H9 (cell line): ENCODE measurements around the gene TEX44. TPM values are rescaled to one million over a fixed set of nuclear protein-coding genes. Genes with fewer than 3 reads are reported as not detected.
A peak's percentile ranks its signal among the peaks of the same experiment; 100 is the strongest.

Experiments
- DNase-seq: peaks from one replicate; pipeline ENCODE4 v3.0.0-alpha.2; 2017
- H2AFZ ChIP-seq: one replicate; pipeline ENCODE4 v1.6.1; 2013; ENCODE audit warnings: mild to moderate bottlenecking, low read length, control low read depth, moderate library complexity
- H2AK5ac ChIP-seq: 2 replicates; pipeline ENCODE4 v1.6.1; 2013; ENCODE audit warnings: low read length, control low read depth, mixed read lengths; ENCODE audit not compliant: insufficient read length
- H2BK120ac ChIP-seq: one replicate; pipeline ENCODE4 v1.6.1; 2013; ENCODE audit warnings: low read depth, mild to moderate bottlenecking, low read length, control low read depth, inconsistent platforms; ENCODE audit not compliant: poor library complexity, severe bottlenecking
- H2BK12ac ChIP-seq: 2 replicates; pipeline ENCODE4 v1.6.1; 2013; ENCODE audit warnings: low read length, control low read depth, mixed read lengths, low read depth; ENCODE audit not compliant: insufficient read length
- H2BK15ac ChIP-seq: 2 replicates; pipeline ENCODE4 v1.6.1; 2013; ENCODE audit warnings: low read depth, low read length, control low read depth
- H2BK20ac ChIP-seq: one replicate; pipeline ENCODE4 v1.6.1; 2013; ENCODE audit warnings: low read depth, mild to moderate bottlenecking, low read length, control low read depth, inconsistent platforms; ENCODE audit not compliant: poor library complexity, severe bottlenecking
- H2BK5ac ChIP-seq: 2 replicates; pipeline ENCODE4 v1.6.1; 2013; ENCODE audit warnings: low read length, control low read depth, mixed read lengths; ENCODE audit not compliant: insufficient read length
- H3K14ac ChIP-seq: 2 replicates; pipeline ENCODE4 v1.6.1; 2013; ENCODE audit warnings: low read length, control low read depth; ENCODE audit not compliant: insufficient read depth
- H3K18ac ChIP-seq: 2 replicates; pipeline ENCODE4 v1.6.1; 2013; ENCODE audit warnings: low read depth, mild to moderate bottlenecking, mixed read lengths, low read length, control low read depth; ENCODE audit not compliant: insufficient read length
- H3K23ac ChIP-seq: 2 replicates; pipeline ENCODE4 v1.6.1; 2013; ENCODE audit warnings: low read length, control low read depth, mixed read lengths, low read depth; ENCODE audit not compliant: insufficient read length
- H3K23me2 ChIP-seq: 2 replicates; pipeline ENCODE4 v1.6.1; 2013; ENCODE audit warnings: low read depth, mild to moderate bottlenecking, mixed read lengths, low read length, control low read depth; ENCODE audit not compliant: insufficient read length, poor library complexity, severe bottlenecking
- H3K27ac ChIP-seq: 2 replicates; pipeline ENCODE4 v1.5.1; 2013; ENCODE audit warnings: low read length, control low read depth, mixed read lengths, low read depth; ENCODE audit not compliant: insufficient read length
- H3K27me3 ChIP-seq: 2 replicates; pipeline ENCODE4 v1.6.1; 2013; ENCODE audit warnings: low read length, control low read depth, inconsistent platforms; ENCODE audit not compliant: insufficient read depth
- H3K4ac ChIP-seq: 2 replicates; pipeline ENCODE4 v1.6.1; 2013; ENCODE audit warnings: low read depth, mild to moderate bottlenecking, control low read depth, inconsistent platforms, low read length, moderate library complexity
- H3K4me1 ChIP-seq: 2 replicates; pipeline ENCODE4 v1.6.1; 2013; ENCODE audit warnings: low read length, control low read depth, inconsistent platforms; ENCODE audit not compliant: insufficient read depth
- H3K4me2 ChIP-seq: 2 replicates; pipeline ENCODE4 v1.6.1; 2013; ENCODE audit warnings: low read length, control low read depth, mixed read lengths; ENCODE audit not compliant: insufficient read length, insufficient read depth
- H3K56ac ChIP-seq: 2 replicates; pipeline ENCODE4 v1.6.1; 2013; ENCODE audit warnings: low read depth, mild to moderate bottlenecking, mixed read lengths, low read length, control low read depth; ENCODE audit not compliant: insufficient read length
- H3K79me1 ChIP-seq: 2 replicates; pipeline ENCODE4 v1.6.1; 2013; ENCODE audit warnings: low read depth, mild to moderate bottlenecking, moderate library complexity, low read length, control low read depth, inconsistent platforms; ENCODE audit not compliant: insufficient read depth, poor library complexity, severe bottlenecking
- H3K79me2 ChIP-seq: 2 replicates; pipeline ENCODE4 v1.6.1; 2013; ENCODE audit warnings: low read length, control low read depth, inconsistent platforms; ENCODE audit not compliant: insufficient read depth
- H3K9ac ChIP-seq: 2 replicates; pipeline ENCODE4 v1.6.1; 2013; ENCODE audit warnings: low read length, control low read depth, mixed read lengths; ENCODE audit not compliant: insufficient read length; ENCODE audit errors: extremely low read depth
- H3K9me3 ChIP-seq: one replicate; pipeline ENCODE4 v1.6.1; 2013; ENCODE audit warnings: low read depth, low read length, inconsistent platforms; ENCODE audit not compliant: control insufficient read depth
- H3T11ph ChIP-seq: one replicate; pipeline ENCODE4 v1.6.1; 2013; ENCODE audit warnings: mild to moderate bottlenecking, low read length, control low read depth, inconsistent platforms
- H4K20me1 ChIP-seq: one replicate; pipeline ENCODE4 v1.6.1; 2013; ENCODE audit not compliant: control insufficient read depth, insufficient read length, insufficient read depth
- H4K5ac ChIP-seq: 2 replicates; pipeline ENCODE4 v1.6.1; 2013; ENCODE audit warnings: low read depth, mild to moderate bottlenecking, mixed read lengths, low read length, control low read depth; ENCODE audit not compliant: insufficient read length
- H4K8ac ChIP-seq: replicated peaks from 2 replicates; pipeline ENCODE4 v1.6.1; 2013; ENCODE audit warnings: low read length, control low read depth, mixed read lengths, low read depth; ENCODE audit not compliant: insufficient read length
- H4K91ac ChIP-seq: 2 replicates; pipeline ENCODE4 v1.6.1; 2013; ENCODE audit warnings: low read depth, mild to moderate bottlenecking, moderate library complexity, mixed read lengths, low read length, control low read depth; ENCODE audit not compliant: insufficient read length
- H3K27ac Mint-ChIP-seq, 3 experiments: 2 replicates in 2 of 3; 3 replicates in 1 of 3; pipeline ENCODE4 v1.8.0; 2020 to 2021; ENCODE audit warnings: mixed read lengths in 3 of 3, mild to moderate bottlenecking in 1 of 3, moderate library complexity in 1 of 3
- H3K27me3 Mint-ChIP-seq: 2 replicates; pipeline ENCODE4 v1.8.0; 2021; ENCODE audit warnings: low read depth, mild to moderate bottlenecking, moderate library complexity, mixed read lengths
- H3K36me3 Mint-ChIP-seq, 3 experiments: 2 replicates in 2 of 3; 3 replicates in 1 of 3; pipeline ENCODE4 v1.8.0; 2020 to 2021; ENCODE audit warnings: low read depth in 3 of 3, mixed read lengths in 3 of 3; ENCODE audit not compliant: insufficient read depth in 1 of 3
- H3K4me1 Mint-ChIP-seq, 2 experiments: 2 replicates each; pipeline ENCODE4 v1.8.0; 2020; ENCODE audit warnings: mixed read lengths in 2 of 2
- H3K4me3 Mint-ChIP-seq, 2 experiments: 2 replicates in 1 of 2; 3 replicates in 1 of 2; pipeline ENCODE4 v1.8.0; 2020 to 2021; ENCODE audit warnings: mild to moderate bottlenecking in 2 of 2, mixed read lengths in 2 of 2, moderate library complexity in 1 of 2
- H3K9me3 Mint-ChIP-seq, 2 experiments: 2 replicates in 1 of 2; 3 replicates in 1 of 2; pipeline ENCODE4 v1.8.0; 2020; ENCODE audit warnings: mild to moderate bottlenecking in 2 of 2, mixed read lengths in 2 of 2, moderate library complexity in 1 of 2
- WGBS: extraction: QIAGEN DNeasy Blood & Tissue Kit; methylation state at CpG from one replicate; pipeline ENCODE4 v1.1.7; 2013; ENCODE audit warnings: missing lambda C conversion rate, low lambda C conversion rate, mixed read lengths; ENCODE audit not compliant: insufficient read length; ENCODE audit errors: extremely low coverage; 5-methylcytosine and 5-hydroxymethylcytosine counted together
- total RNA-seq: library from RNA; stranded (reverse); gene quantifications from 2 replicates; pipeline ENCODE4 v1.2.1, GENCODE V29; 2021
- TF ChIP-seq, protein P1 (sequence below): fragments of 200-600 bp; sonication (generic); conservative IDR thresholded peaks from 3 replicates; pipeline ENCODE4 v1.8.0; 2021; ENCODE audit warnings: antibody characterized with exemption, mild to moderate bottlenecking

Gene TEX44
- total RNA-seq, 1 experiment from 2014 or later: not detected

DNA sequence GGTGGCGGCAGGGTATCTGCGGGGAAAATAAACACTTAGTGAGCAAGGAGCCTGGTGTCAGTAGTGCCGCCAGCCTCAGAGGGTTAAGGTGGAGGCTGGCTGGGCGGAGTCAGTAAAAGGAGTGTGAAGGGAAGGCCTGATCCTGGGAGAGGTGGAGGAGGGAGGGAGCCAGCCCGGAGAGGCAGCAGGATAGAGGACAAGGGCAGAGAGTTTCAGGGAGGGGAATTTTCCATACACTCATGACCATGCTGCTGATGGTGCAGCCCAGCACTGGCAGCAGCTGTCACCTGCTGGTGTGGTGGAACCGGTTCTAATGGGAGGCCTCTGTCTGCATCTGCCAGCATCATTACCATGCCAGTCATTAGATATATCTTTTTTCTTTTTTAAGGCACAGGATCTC is 2.0 kb upstream of the TEX44 start:
- no peak overlapping the region for H2BK5ac ChIP-seq
- no peaks in the 10 kb centered on the region for H3K79me1 ChIP-seq
- no peaks in the 10 kb centered on the region for H3K9me3 ChIP-seq
- H2BK120ac ChIP-seq: no peak overlapping the region
- H3K4me1 ChIP-seq: no peaks in the 10 kb centered on the region
- no peak overlapping the region for H2BK20ac ChIP-seq
- no peak overlapping the region for H4K91ac ChIP-seq
- Mint-ChIP-seq H3K4me1 (peaks cover 10 to 21% of the 10 kb centered on the region in 2 experiments), H3K4me3 (no peak overlapping the region), H3K9me3 (no peaks in the 10 kb centered on the region), H3K27me3 (no peaks in the 10 kb centered on the region), H3K27ac (peak overlapping the region; percentile 34 to 92 (median 56); a peak in 5 of 7 replicates), H3K36me3 (no peaks in the 10 kb centered on the region; a peak in 1 of 7 replicates)
- H4K8ac ChIP-seq: no peak overlapping the region
- H3K18ac ChIP-seq: peak overlapping the region; percentile 30
- no peaks in the 10 kb centered on the region for H3K27me3 ChIP-seq
- DNase-seq: peak; percentile 69
- no peak overlapping the region for H4K5ac ChIP-seq
- TF ChIP-seq, protein P1, sequence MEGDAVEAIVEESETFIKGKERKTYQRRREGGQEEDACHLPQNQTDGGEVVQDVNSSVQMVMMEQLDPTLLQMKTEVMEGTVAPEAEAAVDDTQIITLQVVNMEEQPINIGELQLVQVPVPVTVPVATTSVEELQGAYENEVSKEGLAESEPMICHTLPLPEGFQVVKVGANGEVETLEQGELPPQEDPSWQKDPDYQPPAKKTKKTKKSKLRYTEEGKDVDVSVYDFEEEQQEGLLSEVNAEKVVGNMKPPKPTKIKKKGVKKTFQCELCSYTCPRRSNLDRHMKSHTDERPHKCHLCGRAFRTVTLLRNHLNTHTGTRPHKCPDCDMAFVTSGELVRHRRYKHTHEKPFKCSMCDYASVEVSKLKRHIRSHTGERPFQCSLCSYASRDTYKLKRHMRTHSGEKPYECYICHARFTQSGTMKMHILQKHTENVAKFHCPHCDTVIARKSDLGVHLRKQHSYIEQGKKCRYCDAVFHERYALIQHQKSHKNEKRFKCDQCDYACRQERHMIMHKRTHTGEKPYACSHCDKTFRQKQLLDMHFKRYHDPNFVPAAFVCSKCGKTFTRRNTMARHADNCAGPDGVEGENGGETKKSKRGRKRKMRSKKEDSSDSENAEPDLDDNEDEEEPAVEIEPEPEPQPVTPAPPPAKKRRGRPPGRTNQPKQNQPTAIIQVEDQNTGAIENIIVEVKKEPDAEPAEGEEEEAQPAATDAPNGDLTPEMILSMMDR: no peak
- H2BK12ac ChIP-seq: no peak overlapping the region
- no peak overlapping the region for H2BK15ac ChIP-seq
- H2AK5ac ChIP-seq: no peak overlapping the region
- H3K79me2 ChIP-seq: no peaks in the 10 kb centered on the region
- no peak overlapping the region for H3K23ac ChIP-seq
- no peaks in the 10 kb centered on the region for H3K23me2 ChIP-seq
- no peak overlapping the region for H3K56ac ChIP-seq
- no peak overlapping the region for H3K14ac ChIP-seq
- H4K20me1 ChIP-seq: no peaks in the 10 kb centered on the region
- no peak overlapping the region for H3T11ph ChIP-seq
- WGBS: no CpG with 5 or more reads among the region's 6 CpGs
- H2AFZ ChIP-seq: no peak overlapping the region
- no peak overlapping the region for H3K4me2 ChIP-seq
- H3K27ac ChIP-seq: no peak overlapping the region
- H3K9ac ChIP-seq: no peak overlapping the region
- H3K4ac ChIP-seq: no peak overlapping the region
